BLaER1 (cell line): ENCODE results near the gene RBBP8NL.

ENCODE experiments used
- H3K27ac ChIP-seq: shearing (Covaris generic); formaldehyde crosslinking; 2 replicates; pipeline ENCODE4 v1.8.1; 2022
- H3K27me3 ChIP-seq: shearing (Covaris generic); formaldehyde crosslinking; 2 replicates; pipeline ENCODE4 v1.8.1; 2022
- H3K36me3 ChIP-seq: shearing (Covaris generic); formaldehyde crosslinking; 2 replicates; pipeline ENCODE4 v1.8.1; 2022
- H3K4me1 ChIP-seq: shearing (Covaris generic); formaldehyde crosslinking; 2 replicates; pipeline ENCODE4 v1.8.1; 2022
- H3K4me2 ChIP-seq: shearing (Covaris generic); formaldehyde crosslinking; 2 replicates; pipeline ENCODE4 v1.8.1; 2022
- H3K4me3 ChIP-seq: shearing (Covaris generic); formaldehyde crosslinking; 2 replicates; pipeline ENCODE4 v1.8.1; 2022
- H3K9ac ChIP-seq: shearing (Covaris generic); formaldehyde crosslinking; 2 replicates; pipeline ENCODE4 v1.8.1; 2022
- H3K9me3 ChIP-seq: shearing (Covaris generic); formaldehyde crosslinking; 2 replicates; pipeline ENCODE4 v1.8.1; 2022
- H4K20me1 ChIP-seq: shearing (Covaris generic); formaldehyde crosslinking; 2 replicates; pipeline ENCODE4 v1.8.1; 2022
- Cebpa-rat ChIP-seq: shearing (Covaris generic); IDR thresholded peaks from 2 replicates; pipeline ENCODE4 v1.8.1; 2022

RBBP8NL gene

GRCh38 chr20:62405108-62405980 is 22.0 kb downstream of the RBBP8NL start:
- Histone ChIP-seq H3K9ac (peak overlapping the region; percentile 97; the same call in 1 of the 2 replicates), H3K36me3 (peaks cover 28% of the 10 kb centered on the region), H3K4me2 (peak overlapping the region; percentile 97), H4K20me1 (peaks cover 39% of the 10 kb centered on the region), H3K4me3 (peak overlapping the region; percentile 94), H3K27ac (peak overlapping the region; percentile 18; the same call in 1 of the 2 replicates), H3K27me3 (no peaks in the 10 kb centered on the region), H3K4me1 (peaks cover 93% of the 10 kb centered on the region), H3K9me3 (no peaks in the 10 kb centered on the region)
- no peak for TF ChIP-seq Cebpa-rat

GRCh38 chr20:62404761-62405107 is 22.6 kb downstream of the RBBP8NL start:
- no peak overlapping the region for H3K27ac ChIP-seq

GRCh38 chr20:62404112-62404665 is 23.1 kb downstream of the RBBP8NL start:
- no peak overlapping the region for H3K27ac ChIP-seq
- peaks cover 48% of the 10 kb centered on the region for H4K20me1 ChIP-seq
- peak overlapping the region; percentile 97; the same call in 1 of the 2 replicates for H3K4me2 ChIP-seq
- peak overlapping the region; percentile 35 for H3K9ac ChIP-seq
- no peak overlapping the region for H3K4me3 ChIP-seq
- peaks cover 90% of the 10 kb centered on the region for H3K4me1 ChIP-seq
- H3K9me3 ChIP-seq: no peaks in the 10 kb centered on the region
- peaks cover 28% of the 10 kb centered on the region for H3K36me3 ChIP-seq
- TF ChIP-seq Cebpa-rat: no peak
- H3K27me3 ChIP-seq: no peaks in the 10 kb centered on the region

More at GRCh38 chr20:62404761-62405107, 22.6 kb downstream of the RBBP8NL start:
- no peak for TF ChIP-seq Cebpa-rat
- H3K9ac ChIP-seq: 0 out of 2 replicates have a peak overlapping the region, but pooled peaks have one; percentile 97
- H3K4me3 ChIP-seq: no peak overlapping the region
- H3K36me3 ChIP-seq: peaks cover 28% of the 10 kb centered on the region
- no peaks in the 10 kb centered on the region for H3K9me3 ChIP-seq
- H3K27me3 ChIP-seq: no peaks in the 10 kb centered on the region
- H3K4me2 ChIP-seq: peak overlapping the region; percentile 97; the same call in 1 of the 2 replicates
- H3K4me1 ChIP-seq: peaks cover 93% of the 10 kb centered on the region
- peaks cover 46% of the 10 kb centered on the region for H4K20me1 ChIP-seq

DNA sequence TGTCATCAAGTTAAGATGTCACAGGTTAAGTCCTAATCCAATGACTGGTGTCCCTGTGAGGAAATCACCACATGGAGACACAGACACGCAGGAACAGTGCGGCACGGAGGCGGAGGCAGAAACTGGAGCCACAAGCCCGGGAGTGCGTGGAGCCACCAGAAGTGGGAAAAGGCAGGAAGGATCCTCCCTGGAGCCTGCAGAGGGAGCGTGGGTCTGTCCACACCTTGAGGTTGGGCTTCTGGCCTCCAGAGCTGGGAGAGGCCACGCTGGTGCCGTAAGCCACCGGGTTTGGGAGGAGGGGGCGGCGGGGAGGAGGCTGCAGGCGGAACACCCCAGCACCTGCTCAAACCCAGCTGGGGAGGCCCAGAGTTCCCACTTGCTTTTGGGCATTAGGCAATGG is 24.0 kb downstream of the RBBP8NL start:
- Histone ChIP-seq H4K20me1 (peaks cover 53% of the 10 kb centered on the region), H3K4me2 (peak overlapping the region; percentile 80), H3K36me3 (peaks cover 33% of the 10 kb centered on the region), H3K9ac (peak overlapping the region; percentile 35; the same call in 1 of the 2 replicates), H3K27me3 (no peaks in the 10 kb centered on the region), H3K4me1 (peaks cover 82% of the 10 kb centered on the region), H3K27ac (peak overlapping the region; percentile 22; the same call in 1 of the 2 replicates), H3K4me3 (no peak overlapping the region), H3K9me3 (peaks cover 4% of the 10 kb centered on the region; the same call in 1 of the 2 replicates)
- no peak for TF ChIP-seq Cebpa-rat

GRCh38 chr20:62402456-62403150 is 24.7 kb downstream of the RBBP8NL start:
- Histone ChIP-seq H3K4me2 (peak overlapping the region; percentile 80), H3K27me3 (no peaks in the 10 kb centered on the region), H3K27ac (peak overlapping the region; percentile 81), H3K4me3 (no peak overlapping the region), H3K4me1 (peaks cover 74% of the 10 kb centered on the region), H3K9me3 (peaks cover 5% of the 10 kb centered on the region; the same call in 1 of the 2 replicates), H3K9ac (peak overlapping the region; percentile 69), H3K36me3 (peaks cover 38% of the 10 kb centered on the region), H4K20me1 (peaks cover 54% of the 10 kb centered on the region)
- TF ChIP-seq Cebpa-rat: no peak

DNA sequence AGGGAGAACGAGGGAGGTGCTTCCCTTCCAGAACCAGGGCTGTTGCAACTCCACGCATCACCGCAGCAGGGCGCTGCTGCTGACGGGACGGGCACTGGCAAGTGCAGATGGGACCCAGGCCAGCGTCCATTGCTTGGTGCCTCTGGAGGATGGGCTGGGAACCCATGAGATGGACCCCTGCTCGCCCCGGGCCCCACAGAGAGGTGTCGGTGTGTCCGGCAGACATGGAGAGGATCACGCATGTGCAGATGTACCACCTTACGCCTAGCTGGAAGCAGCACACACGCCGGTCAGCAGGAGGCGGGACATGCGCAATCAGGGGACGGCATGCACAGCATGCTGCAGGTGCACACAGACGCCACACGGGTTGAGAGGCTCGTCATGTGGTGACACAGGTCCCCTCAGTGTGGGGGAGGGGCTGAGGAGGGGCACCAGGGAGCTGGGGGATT is 26.0 kb downstream of the RBBP8NL start:
- Histone ChIP-seq H3K27ac (peak overlapping the region; percentile 48), H3K4me1 (peaks cover 80% of the 10 kb centered on the region), H3K27me3 (no peaks in the 10 kb centered on the region), H4K20me1 (peaks cover 62% of the 10 kb centered on the region), H3K4me2 (peak overlapping the region; percentile 80), H3K4me3 (no peak overlapping the region), H3K36me3 (peaks cover 50% of the 10 kb centered on the region), H3K9ac (0 out of 2 replicates have a peak overlapping the region, but pooled peaks have one; percentile 10), H3K9me3 (peaks cover 5% of the 10 kb centered on the region; the same call in 1 of the 2 replicates)
- no peak for TF ChIP-seq Cebpa-rat

- TF ChIP-seq Cebpa-rat: no peak
- Histone ChIP-seq H3K27me3 (no peaks in the 10 kb centered on the region), H4K20me1 (peaks cover 62% of the 10 kb centered on the region), H3K9me3 (peaks cover 5% of the 10 kb centered on the region; the same call in 1 of the 2 replicates), H3K36me3 (peaks cover 58% of the 10 kb centered on the region), H3K4me1 (peaks cover 75% of the 10 kb centered on the region), H3K4me2 (peak overlapping the region; percentile 80), H3K4me3 (no peak overlapping the region), H3K9ac (peak overlapping the region; percentile 40; the same call in 1 of the 2 replicates), H3K27ac (no peak overlapping the region; the same call in 1 of the 2 replicates)
These were observed 26.8 kb downstream of the RBBP8NL start for GRCh38 chr20:62400541-62400940.

DNA sequence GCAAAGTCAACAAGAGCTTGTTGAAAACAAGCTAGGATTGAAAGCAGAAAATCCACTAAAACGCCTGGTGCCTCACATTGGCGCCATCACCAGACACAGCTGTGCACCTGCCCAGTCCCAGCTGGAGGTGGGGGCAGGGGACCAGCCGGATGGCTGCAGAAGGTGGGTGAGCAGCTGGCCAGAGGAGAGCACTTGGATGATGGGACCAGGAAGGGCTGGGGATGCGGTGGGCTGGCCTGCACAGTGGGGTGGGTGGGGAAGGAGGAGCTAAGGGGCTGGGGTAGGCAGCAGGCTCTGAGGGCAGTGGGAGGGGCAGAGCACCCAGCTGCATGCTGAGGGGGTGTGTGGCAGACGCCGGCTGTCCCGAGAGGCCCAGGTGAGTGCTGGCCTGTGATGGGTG is 27.3 kb downstream of the RBBP8NL start:
- TF ChIP-seq Cebpa-rat: no peak
- Histone ChIP-seq H3K27ac (no peak overlapping the region), H3K4me3 (no peak overlapping the region), H3K4me1 (peaks cover 69% of the 10 kb centered on the region), H3K36me3 (peaks cover 61% of the 10 kb centered on the region), H3K9me3 (peaks cover 5% of the 10 kb centered on the region; the same call in 1 of the 2 replicates), H3K4me2 (peak overlapping the region; percentile 80), H4K20me1 (peaks cover 62% of the 10 kb centered on the region), H3K9ac (no peak overlapping the region), H3K27me3 (no peaks in the 10 kb centered on the region)

DNA sequence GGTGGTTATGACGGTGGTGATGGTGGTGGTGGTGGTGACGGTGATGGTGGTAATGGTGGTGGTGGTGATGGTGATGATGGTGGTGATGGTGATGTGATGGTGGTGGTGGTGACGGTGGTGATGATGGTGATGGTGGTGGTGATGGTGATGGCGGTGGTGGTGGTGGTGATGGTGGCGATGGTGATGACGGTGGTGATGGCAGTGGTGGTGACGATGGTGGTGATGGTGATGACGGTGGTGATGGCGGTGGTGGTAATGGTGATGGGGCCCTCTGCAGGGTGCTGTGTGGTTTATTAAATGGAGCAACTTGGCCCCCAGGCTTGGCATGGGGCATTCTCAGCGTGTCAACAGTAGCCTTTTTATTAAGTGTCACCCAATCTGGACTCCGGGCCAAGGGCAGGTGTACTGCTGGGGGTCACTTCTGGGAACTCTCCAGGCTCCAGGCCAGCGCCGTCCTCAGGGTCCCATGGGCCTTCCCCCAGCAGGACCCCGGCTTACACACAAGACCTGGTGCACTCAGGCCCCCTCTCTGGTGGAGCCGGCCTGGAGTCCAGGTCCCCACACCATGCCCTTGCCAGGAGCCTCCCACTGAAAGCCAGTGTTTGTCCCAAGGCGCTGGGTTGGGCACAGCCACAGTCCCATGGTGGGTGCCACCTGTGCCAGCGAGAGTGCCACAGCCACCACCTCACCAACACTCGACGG is 29.1 kb downstream of the RBBP8NL start:
- H3K4me1 ChIP-seq: peaks cover 56% of the 10 kb centered on the region
- peaks cover 63% of the 10 kb centered on the region for H3K36me3 ChIP-seq
- no peak for TF ChIP-seq Cebpa-rat
- no peak overlapping the region for H3K27ac ChIP-seq
- no peak overlapping the region for H3K4me2 ChIP-seq
- H3K9me3 ChIP-seq: peaks cover 5% of the 10 kb centered on the region; the same call in 1 of the 2 replicates
- H3K4me3 ChIP-seq: no peak overlapping the region
- peaks cover 71% of the 10 kb centered on the region for H4K20me1 ChIP-seq
- H3K9ac ChIP-seq: no peak overlapping the region
- no peaks in the 10 kb centered on the region for H3K27me3 ChIP-seq
